Mucosa of gallbladder (tissue), 1 donor: ENCODE results near the gene EYA3. TPM values are rescaled to one million over a fixed set of nuclear protein-coding genes. Genes with fewer than 3 reads are reported as not detected.

Experiments
- DNase-seq: peaks from one replicate; pipeline ENCODE4 v3.0.0-alpha.2; 2020; ENCODE audit warnings: low spot score
- total RNA-seq: library from RNA; stranded (reverse); gene quantifications from one replicate; pipeline ENCODE4 v1.2.1, GENCODE V29; 2021
- donor health status: DM: no; HTN: no; CAD: no.

The EYA3 gene
- total RNA-seq, 1 donor from 2014 or later, result 19.0 TPM

GRCh38 chr1:27970401-27970800 is 118.0 kb downstream of the EYA3 start:
- DNase-seq, result no peak

DNA sequence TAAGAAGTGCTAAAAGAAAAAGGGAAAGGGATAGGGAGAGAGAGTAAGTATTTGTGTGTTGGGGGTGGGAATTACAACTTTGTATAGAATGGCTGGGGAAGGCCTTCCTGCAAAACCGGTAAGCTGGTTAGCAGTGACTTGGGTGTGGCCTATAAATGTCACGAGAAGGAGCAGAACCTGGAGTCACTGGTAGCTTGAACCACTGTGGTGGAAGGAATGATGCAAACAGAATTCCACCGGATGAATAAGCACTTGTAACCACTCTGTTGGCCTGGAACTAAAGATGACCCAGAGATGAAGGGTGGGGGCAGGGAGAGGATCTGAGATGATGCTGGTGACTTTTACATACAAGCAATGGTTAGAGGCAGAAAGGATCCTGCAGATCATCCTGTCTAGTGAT is 119.7 kb downstream of the EYA3 start:
- DNase-seq, result no peak

DNA sequence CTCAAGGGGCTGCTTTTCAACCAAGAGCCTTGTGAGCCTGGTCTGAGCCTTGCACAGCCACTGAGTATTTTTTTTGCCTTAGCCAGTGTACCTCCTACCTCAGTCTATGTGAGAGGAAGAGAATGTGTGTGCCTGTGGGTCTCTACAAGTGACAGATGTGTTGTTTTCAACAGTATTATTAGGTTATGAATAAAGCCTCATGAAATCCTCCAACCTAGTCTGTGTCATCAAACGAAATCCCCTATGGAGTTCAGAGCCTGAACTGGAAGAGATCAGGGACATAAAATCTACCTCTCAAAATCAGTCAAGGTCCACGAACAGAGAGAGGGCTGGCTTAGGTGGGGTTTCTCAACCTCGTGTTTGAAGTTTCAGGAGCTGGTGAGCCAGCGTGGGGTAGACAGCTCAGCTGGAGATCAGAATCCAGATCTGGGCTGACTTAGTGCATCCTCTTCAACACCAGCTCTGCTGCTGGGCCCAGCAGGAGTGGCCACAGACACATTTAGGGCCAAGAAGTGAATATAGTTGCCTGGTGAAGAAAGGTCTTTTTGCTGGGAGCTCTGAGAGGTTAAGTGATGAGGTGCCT is 120.4 kb downstream of the EYA3 start:
- DNase-seq, result no peak

GRCh38 chr1:27967106-27967883 is 121.1 kb downstream of the EYA3 start:
- no peak for DNase-seq

- DNase-seq, result no peak
Observed at GRCh38 chr1:27966402-27967105, 121.9 kb downstream of the EYA3 start.

DNA sequence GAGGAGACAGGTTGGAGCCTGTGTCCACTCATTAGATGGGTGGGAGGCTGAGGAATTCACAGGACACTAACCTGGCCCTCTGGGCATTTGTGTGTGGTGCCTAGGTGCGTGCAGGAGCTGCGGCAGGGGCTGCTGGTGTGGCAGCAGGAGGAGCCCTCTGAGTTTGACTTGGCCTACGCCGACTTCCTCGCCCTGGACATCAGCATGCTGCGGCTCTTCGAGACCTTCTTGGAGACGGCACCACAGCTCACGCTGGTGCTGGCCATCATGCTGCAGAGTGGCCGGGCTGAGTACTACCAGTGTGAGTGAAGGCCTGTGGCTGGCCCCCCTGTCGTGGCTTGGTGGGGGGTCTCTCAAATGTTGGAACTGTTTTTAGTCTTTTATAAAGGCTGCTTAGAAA is 125.0 kb downstream of the EYA3 start:
- DNase-seq, result no peak

DNA sequence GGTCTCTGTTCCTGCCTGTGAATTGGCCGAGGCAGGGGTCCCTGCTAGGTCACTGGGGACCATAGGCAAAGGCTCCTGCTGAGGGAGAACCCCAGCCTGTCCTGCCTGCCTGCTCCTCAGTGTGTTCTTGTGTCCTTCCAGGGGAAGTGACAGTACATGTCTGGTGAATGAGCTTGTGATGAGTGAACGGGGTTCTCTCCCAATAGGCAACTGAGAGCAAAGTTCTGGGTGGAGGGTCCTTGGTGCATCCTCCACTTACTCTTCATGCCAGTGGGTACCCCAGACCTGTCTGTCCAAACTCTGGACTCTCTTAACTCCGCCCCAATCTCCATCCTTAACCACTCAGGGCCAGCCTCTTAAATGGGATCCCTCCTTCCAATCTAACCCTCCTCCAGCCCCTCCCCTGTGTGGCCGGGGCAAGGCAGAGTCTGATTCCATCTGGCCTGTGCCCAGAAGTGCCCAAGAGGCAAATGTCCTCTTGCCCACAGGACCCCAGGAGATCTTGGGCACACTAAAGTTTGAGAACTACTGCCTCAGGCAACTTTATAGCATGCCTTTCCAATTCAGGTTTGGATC is 126.7 kb downstream of the EYA3 start:
- no peak for DNase-seq

GRCh38 chr1:27960762-27961645 is 127.4 kb downstream of the EYA3 start:
- DNase-seq, result no peak

- peak; percentile 74 for DNase-seq
Observed at GRCh38 chr1:27959792-27960603, 128.4 kb downstream of the EYA3 start, which contains the start of gene XKR8. Gene XKR8 (plus strand): TSS chr1:27959973. CDS start chr1:27960070, 97 bp downstream.

DNA sequence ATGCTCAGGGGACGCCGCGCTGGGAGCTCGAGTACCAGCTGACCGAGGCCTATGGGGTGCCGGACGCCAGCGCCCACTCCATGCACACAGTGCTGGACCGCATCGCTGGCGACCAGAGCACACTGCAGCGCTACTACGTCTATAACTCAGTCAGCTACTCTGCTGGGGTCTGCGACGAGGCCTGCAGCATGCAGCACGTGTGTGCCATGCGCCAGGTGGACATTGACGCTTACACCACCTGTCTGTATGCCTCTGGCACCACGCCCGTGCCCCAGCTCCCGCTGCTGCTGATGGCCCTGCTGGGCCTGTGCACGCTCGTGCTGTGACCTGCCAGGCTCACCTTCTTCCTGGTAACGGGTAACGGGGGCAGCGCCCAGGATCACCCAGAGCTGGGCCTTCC is 129.9 kb downstream of the EYA3 start:
- DNase-seq, result no peak

- no peak for DNase-seq
Observed at GRCh38 chr1:27957655-27958054, 130.8 kb downstream of the EYA3 start.

- DNase-seq, result no peak
Observed at GRCh38 chr1:27956761-27957160, 131.6 kb downstream of the EYA3 start.

- DNase-seq, result no peak
Observed at GRCh38 chr1:27955076-27955475, 133.3 kb downstream of the EYA3 start.

DNA sequence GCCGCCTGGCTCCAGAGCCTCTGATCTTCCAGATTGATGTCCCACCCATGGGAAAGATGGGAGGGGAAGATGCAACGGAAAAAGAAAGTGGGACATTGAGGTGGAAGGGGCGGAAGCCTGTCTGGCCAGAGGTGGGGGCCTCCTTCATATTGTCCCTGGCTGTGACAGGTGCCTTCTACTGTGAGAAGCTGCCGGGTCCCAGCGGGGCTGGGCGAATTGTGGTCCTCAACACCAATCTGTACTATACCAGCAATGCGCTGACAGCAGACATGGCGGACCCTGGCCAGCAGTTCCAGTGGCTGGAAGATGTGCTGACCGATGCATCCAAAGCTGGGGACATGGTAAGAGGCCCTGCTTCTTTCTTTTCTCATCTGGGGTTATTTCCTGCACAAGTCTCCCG is 134.2 kb downstream of the EYA3 start:
- DNase-seq, result no peak

DNA sequence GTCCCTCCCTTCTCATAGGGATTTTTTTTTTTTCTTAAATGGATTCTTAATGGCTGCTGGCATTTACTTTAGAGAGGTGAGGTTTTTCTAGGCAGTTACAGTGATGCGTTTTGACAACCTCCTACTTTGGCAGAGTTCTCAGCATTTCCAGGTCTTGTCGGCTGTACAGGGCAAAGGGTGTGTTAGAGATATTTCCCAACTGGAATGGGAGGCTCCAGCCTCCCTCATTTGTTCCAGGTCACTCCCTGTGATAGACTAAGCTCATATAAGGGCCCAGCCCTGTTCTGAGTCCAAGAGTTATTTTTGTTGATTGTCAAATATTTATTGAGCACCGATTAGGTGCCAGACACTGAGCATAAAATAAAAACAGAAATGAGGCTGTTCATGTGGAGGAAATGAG is 136.3 kb downstream of the EYA3 start:
- DNase-seq, result no peak

DNA sequence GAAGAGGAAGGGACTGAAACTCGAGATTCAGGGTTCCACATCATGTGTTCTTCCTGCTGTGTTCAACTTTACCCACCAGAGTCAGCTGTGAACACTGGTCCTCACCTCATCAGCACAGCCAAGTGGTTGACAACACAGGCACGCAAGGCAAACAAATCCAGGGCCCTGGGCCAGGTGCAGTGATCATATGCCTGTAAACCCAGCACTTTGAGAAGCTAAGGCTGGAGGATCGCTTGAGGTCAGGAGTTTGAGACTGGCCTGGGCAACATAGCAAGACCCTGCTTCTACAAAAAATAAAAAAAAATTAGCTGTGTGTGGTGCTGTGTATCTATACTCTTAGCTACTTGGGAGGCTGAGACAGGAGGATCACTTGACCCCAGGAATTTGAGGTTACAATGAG is 137.0 kb downstream of the EYA3 start:
- no peak for DNase-seq

- no peak for DNase-seq
Observed at GRCh38 chr1:27949027-27949426, 139.4 kb downstream of the EYA3 start.

DNA sequence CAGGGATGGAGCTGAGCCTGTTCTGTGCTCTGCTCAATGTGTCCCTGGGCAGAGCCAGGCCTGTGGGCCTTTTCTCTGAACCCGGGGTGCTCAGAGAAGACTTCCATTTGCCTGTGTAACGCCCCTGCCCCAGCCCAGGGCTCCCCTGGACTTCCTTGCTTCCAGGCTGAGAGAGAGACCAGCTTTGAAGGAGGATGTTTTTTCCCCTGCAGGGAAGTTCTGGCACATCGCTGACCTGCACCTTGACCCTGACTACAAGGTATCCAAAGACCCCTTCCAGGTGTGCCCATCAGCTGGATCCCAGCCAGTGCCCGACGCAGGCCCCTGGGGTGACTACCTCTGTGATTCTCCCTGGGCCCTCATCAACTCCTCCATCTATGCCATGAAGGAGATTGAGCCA is 143.4 kb downstream of the EYA3 start:
- DNase-seq, result no peak

- no peak for DNase-seq
Observed at GRCh38 chr1:27941671-27942540, 146.5 kb downstream of the EYA3 start.
